IPS-20b (cell line): Measurements from ENCODE around the gene RAB39A.

Source experiments
- H3K27ac ChIP-seq: one replicate; pipeline ENCODE4 v1.5.1; 2013; ENCODE audit warnings: low read length
- H3K27me3 ChIP-seq: 2 replicates; pipeline ENCODE4 v1.6.1; 2013; ENCODE audit warnings: mild to moderate bottlenecking, low read length, inconsistent platforms; ENCODE audit not compliant: insufficient read depth
- H3K36me3 ChIP-seq: 2 replicates; pipeline ENCODE4 v1.6.1; 2013; ENCODE audit warnings: low read depth, mild to moderate bottlenecking, inconsistent platforms, low read length, moderate library complexity; ENCODE audit not compliant: insufficient read depth
- H3K4me1 ChIP-seq: 2 replicates; pipeline ENCODE4 v1.6.1; 2013; ENCODE audit warnings: mild to moderate bottlenecking, control low read depth, inconsistent platforms, low read length, moderate library complexity; ENCODE audit not compliant: insufficient read depth
- H3K4me3 ChIP-seq: 2 replicates; pipeline ENCODE4 v1.5.1; 2013; ENCODE audit warnings: mild to moderate bottlenecking, low read length, inconsistent platforms
- H3K9ac ChIP-seq: 2 replicates; pipeline ENCODE4 v1.6.1; 2013; ENCODE audit warnings: low read depth, mild to moderate bottlenecking, inconsistent platforms, low read length, moderate library complexity
- H3K9me3 ChIP-seq: 2 replicates; pipeline ENCODE4 v1.6.1; 2013; ENCODE audit warnings: mild to moderate bottlenecking, low read depth, low read length, inconsistent platforms; ENCODE audit not compliant: insufficient read depth

Gene RAB39A

DNA sequence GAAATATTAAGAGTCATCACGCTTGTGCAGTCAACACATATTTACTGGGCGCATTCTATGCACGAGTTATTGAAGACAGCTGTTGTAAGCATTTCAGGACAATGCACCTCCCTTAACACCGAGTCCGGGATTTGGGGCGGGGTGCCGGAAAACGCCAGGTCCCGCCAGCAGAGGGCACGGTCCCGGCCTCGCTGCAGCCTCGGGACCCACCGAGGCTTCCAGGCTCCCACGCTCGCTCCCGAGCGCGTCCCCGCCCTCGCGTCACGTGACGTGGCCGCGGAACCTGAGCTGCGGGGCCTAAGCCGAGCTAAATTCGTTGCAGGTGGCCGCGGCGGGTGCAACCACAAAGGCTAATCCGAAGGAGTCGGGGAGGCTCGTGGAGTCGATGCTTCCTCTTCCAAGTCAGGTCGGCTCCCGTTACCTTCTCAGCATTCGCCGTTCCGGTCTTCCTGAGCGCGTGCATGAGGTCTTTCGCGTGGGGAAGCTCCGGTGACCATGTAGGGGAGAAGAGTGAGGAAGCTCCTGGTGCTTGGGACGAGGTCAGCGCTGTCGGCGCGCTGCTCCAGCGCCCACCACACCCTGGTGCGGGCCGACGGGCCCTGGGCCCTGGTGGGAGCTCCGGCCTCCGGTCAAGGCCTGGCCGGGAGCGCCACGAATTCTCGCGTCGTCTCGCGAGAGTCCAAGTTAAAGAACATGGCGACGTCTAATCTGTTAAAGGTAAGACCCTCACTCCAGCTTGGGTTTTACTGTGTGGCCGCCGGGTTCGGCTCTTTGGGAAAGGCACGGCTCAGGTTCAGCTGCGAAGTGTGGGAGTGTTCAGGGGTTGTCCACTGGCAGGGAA, 80.6 kb downstream of the RAB39A start, which contains the start of gene CUL5:
CUL5 (plus strand) TSS at position 243 of the 841 bp plus-strand sequence; CDS start at position 694, 451 bp downstream.
- Histone ChIP-seq H3K27me3 (no peaks in the 10 kb centered on the region), H3K36me3 (no peaks in the 10 kb centered on the region), H3K9me3 (no peaks in the 10 kb centered on the region), H3K4me3 (peak within 1 kb of the TSS; percentile 97), H3K27ac (peak within 1 kb of the TSS; percentile 97), H3K4me1 (peaks cover 11% of the 10 kb centered on the region; the same call in 1 of the 2 replicates), H3K9ac (peak within 1 kb of the TSS; percentile 99)

DNA sequence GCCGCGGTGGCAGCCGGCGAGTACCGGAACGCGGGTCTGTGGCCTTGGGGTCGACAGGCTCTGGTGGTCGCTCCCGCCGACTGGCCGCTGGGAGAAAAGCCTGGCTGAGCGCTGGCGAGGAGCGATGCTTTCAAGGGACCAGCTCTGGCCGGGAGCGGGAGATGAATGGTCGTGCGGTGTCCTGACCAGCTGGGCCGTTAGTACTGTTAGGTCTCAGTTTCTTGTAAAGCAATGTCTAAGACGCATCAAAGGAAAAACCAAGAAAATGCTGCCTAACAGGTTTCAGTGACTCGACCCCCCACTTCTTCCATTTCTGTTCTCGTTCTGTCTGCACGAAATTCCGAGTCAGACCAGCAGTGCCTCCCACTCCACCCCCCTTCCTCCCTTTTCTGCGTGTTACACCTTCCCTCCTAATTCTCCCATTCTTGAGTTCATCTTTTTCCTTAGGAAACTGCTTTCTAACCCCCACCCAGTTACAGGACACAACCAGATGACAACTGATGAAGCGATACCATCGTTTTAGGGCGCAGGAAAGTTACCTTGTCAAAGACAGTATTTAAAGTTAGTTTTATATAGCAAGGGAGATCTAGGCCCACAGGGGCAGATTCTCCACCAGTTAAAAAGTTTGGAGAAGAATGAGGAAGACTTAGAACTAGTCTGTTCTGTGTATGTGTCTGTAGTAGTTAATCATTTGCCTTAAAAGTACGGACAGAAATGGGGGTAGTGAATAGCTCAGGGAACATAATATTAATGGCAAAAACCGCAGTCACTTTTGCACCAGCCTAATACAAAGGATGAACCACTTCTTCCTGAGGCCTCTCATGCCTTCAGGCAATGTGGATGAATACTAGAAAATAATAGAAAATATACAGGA, 81.5 kb downstream of the RAB39A start:
- H3K36me3 ChIP-seq, result no peaks in the 10 kb centered on the region
- no peaks in the 10 kb centered on the region for H3K27me3 ChIP-seq
- H3K9me3 ChIP-seq, result no peaks in the 10 kb centered on the region
- peak overlapping the region; percentile 99 for H3K9ac ChIP-seq
- peak overlapping the region; percentile 97 for H3K27ac ChIP-seq
- H3K4me1 ChIP-seq, result peaks cover 15% of the 10 kb centered on the region; the same call in 1 of the 2 replicates
- H3K4me3 ChIP-seq, result peak overlapping the region; percentile 97

DNA sequence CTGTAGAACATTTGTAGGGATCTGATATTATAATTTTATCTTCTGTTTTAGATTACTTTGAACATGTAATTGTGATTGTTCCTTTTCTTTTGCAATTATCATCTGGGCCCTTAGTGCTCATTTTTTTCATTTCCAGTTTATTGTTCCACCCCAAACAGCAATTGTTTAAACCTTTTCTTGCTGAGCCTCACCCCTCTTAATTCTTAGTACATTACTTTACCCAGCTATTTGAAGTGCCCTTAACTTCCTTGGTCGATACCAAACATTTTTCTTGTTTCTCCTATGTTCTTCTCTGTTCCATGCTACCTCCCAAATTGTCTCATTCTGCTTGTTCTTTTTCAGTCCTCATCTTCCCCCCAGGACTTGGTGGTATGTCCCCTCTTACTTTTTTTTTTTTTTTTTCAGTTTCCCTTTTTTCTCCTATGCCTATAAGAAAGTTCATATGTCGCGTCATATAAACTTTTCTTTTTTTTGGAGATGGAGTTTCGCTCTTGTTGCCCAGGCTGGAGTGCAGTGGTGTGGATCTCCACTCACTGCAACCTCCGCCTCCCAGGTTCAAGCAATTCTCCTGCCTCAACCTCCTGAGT, 84.0 kb downstream of the RAB39A start:
- H3K27me3 ChIP-seq, result no peaks in the 10 kb centered on the region
- peaks cover 15% of the 10 kb centered on the region; the same call in 1 of the 2 replicates for H3K4me1 ChIP-seq
- no peaks in the 10 kb centered on the region for H3K9me3 ChIP-seq
- H3K27ac ChIP-seq, result no peak overlapping the region
- H3K4me3 ChIP-seq, result no peak overlapping the region
- H3K9ac ChIP-seq, result no peak overlapping the region
- H3K36me3 ChIP-seq, result no peaks in the 10 kb centered on the region
